Neural cell (in vitro differentiated cells): ENCODE measurements around the gene CLDN20. TPM values are rescaled to one million over a fixed set of nuclear protein-coding genes. Genes with fewer than 3 reads are reported as not detected.

ENCODE experiments used
- H2AFZ ChIP-seq: fragments of 200-600, 300-800 bp; sonication (generic), shearing (Covaris generic); 2 replicates; pipeline ENCODE4 v1.6.0; 2014; ENCODE audit warnings: low read depth, mild to moderate bottlenecking, antibody characterized with exemption, low read length, moderate library complexity
- H3F3A ChIP-seq: fragments of 200-600 bp; shearing (Covaris generic); 2 replicates; pipeline ENCODE4 v1.6.1; 2016; ENCODE audit warnings: mild to moderate bottlenecking, moderate library complexity, mixed read lengths, antibody characterized with exemption, low read length; ENCODE audit not compliant: insufficient read depth, poor library complexity, severe bottlenecking
- H3K27ac ChIP-seq: fragments of 200-600, 300-800 bp; sonication (generic), shearing (Covaris generic); 2 replicates; pipeline ENCODE4 v1.5.1; 2014; ENCODE audit warnings: mild to moderate bottlenecking, low read length, moderate library complexity
- H3K27me3 ChIP-seq: fragments of 300-800, 200-600 bp; sonication (generic), shearing (Covaris generic); 2 replicates; pipeline ENCODE4 v1.6.0; 2014; ENCODE audit warnings: mild to moderate bottlenecking, low read depth, low read length, moderate library complexity; ENCODE audit not compliant: insufficient read depth
- H3K36me3 ChIP-seq: fragments of 300-800, 200-600 bp; sonication (generic), shearing (Covaris generic); 2 replicates; pipeline ENCODE4 v1.5.1; 2014; ENCODE audit warnings: mild to moderate bottlenecking, antibody characterized with exemption, low read length, moderate library complexity; ENCODE audit not compliant: insufficient read depth
- H3K4me2 ChIP-seq: fragments of 300-800, 200-600 bp; sonication (generic), shearing (Covaris generic); 2 replicates; pipeline ENCODE4 v1.6.0; 2014; ENCODE audit warnings: mild to moderate bottlenecking, low read length
- H3K4me3 ChIP-seq: fragments of 300-800, 200-600 bp; sonication (generic), shearing (Covaris generic); 2 replicates; pipeline ENCODE4 v1.5.1; 2014; ENCODE audit warnings: mild to moderate bottlenecking, low read length, moderate library complexity
- H3K79me2 ChIP-seq: fragments of 200-600 bp; shearing (Covaris generic); replicated peaks from 2 replicates; pipeline ENCODE4 v1.6.0; 2014; ENCODE audit warnings: mild to moderate bottlenecking, low read length, moderate library complexity; ENCODE audit not compliant: insufficient read depth
- H3K9ac ChIP-seq: fragments of 300-800, 200-600 bp; sonication (generic), shearing (Covaris generic); 2 replicates; pipeline ENCODE4 v1.6.1; 2016; ENCODE audit warnings: mild to moderate bottlenecking, low read length, mixed read lengths
- H3K9me2 ChIP-seq: fragments of 200-600 bp; shearing (Covaris generic); 2 replicates; pipeline ENCODE4 v1.6.1; 2016; ENCODE audit warnings: mild to moderate bottlenecking, low read length, mixed read lengths; ENCODE audit not compliant: insufficient read depth
- H3K9me3 ChIP-seq: fragments of 200-600, 300-800 bp; sonication (generic), shearing (Covaris generic); 2 replicates; pipeline ENCODE4 v1.6.1; 2016; ENCODE audit warnings: mild to moderate bottlenecking, mixed run types, low read length, moderate library complexity, mixed read lengths
- H4K20me1 ChIP-seq: fragments of 200-600 bp; shearing (Covaris generic); 2 replicates; pipeline ENCODE4 v1.6.1; 2016; ENCODE audit warnings: mild to moderate bottlenecking, mixed run types; ENCODE audit not compliant: insufficient read depth
- CTCF ChIP-seq: fragments of 450-650 bp; IDR thresholded peaks from 2 replicates; pipeline ENCODE4 v1.5.1; 2014; ENCODE audit warnings: antibody characterized with exemption, mild to moderate bottlenecking, moderate library complexity; ENCODE audit not compliant: poor library complexity, severe bottlenecking
- EP300 ChIP-seq: fragments of 450-650 bp; conservative IDR thresholded peaks from 2 replicates; pipeline ENCODE4 v1.6.1; 2014; ENCODE audit warnings: antibody characterized with exemption, mild to moderate bottlenecking, moderate library complexity; ENCODE audit not compliant: poor library complexity, severe bottlenecking
- EZH2 ChIP-seq: fragments of 200-600, 300-800 bp; shearing (Covaris generic), sonication (generic); IDR thresholded peaks from 2 replicates; pipeline ENCODE4 v1.6.1; 2014; ENCODE audit warnings: antibody characterized with exemption, low read length, borderline replicate concordance, mild to moderate bottlenecking; ENCODE audit not compliant: insufficient read depth, poor library complexity, severe bottlenecking
- MXI1 ChIP-seq: fragments of 450-650 bp; conservative IDR thresholded peaks from 2 replicates; pipeline ENCODE4 v1.6.1; 2014; ENCODE audit warnings: antibody characterized with exemption, mild to moderate bottlenecking; ENCODE audit not compliant: poor library complexity, severe bottlenecking
- POLR2AphosphoS5 ChIP-seq: IDR thresholded peaks from 2 replicates; pipeline ENCODE4 v1.6.1; 2012
- RAD21 ChIP-seq: fragments of 450-650 bp; conservative IDR thresholded peaks from 2 replicates; pipeline ENCODE4 v1.6.1; 2014; ENCODE audit warnings: antibody characterized with exemption, mild to moderate bottlenecking, moderate library complexity
- REST ChIP-seq: IDR thresholded peaks from 2 replicates; pipeline ENCODE4 v1.6.1; 2012; ENCODE audit warnings: borderline replicate concordance
- SMC3 ChIP-seq: fragments of 450-650 bp; conservative IDR thresholded peaks from 2 replicates; pipeline ENCODE4 v1.6.1; 2014; ENCODE audit warnings: antibody characterized with exemption, mild to moderate bottlenecking, moderate library complexity; ENCODE audit not compliant: poor library complexity
- TAF1 ChIP-seq: IDR thresholded peaks from 2 replicates; pipeline ENCODE4 v1.6.1; 2012; ENCODE audit warnings: low read depth
- polyA plus RNA-seq: library from polyadenylated mRNA; depleted of rRNA; stranded (reverse); fragments of >200 nt; gene quantifications from 2 replicates; pipeline ENCODE4 v1.2.3, GENCODE V29; 2014

The CLDN20 gene
- polyA plus RNA-seq, 1 donor from 2014 or later: not detected

GRCh38 chr6:155219299-155219698, 44.5 kb upstream of the CLDN20 start:
- H3K79me2 ChIP-seq: peaks cover 51% of the 10 kb centered on the region
- H2AFZ ChIP-seq: no peak overlapping the region
- H3K27ac ChIP-seq: no peak overlapping the region
- H3K4me3 ChIP-seq: peak overlapping the region; percentile 68
- no peak for TF ChIP-seq RAD21
- no peak for TF ChIP-seq EP300
- no peak for TF ChIP-seq CTCF
- TF ChIP-seq EZH2: no peak
- no peak for TF ChIP-seq POLR2AphosphoS5
- no peak for TF ChIP-seq MXI1
- no peak for TF ChIP-seq SMC3
- TF ChIP-seq REST: no peak
- no peak for TF ChIP-seq TAF1
- no peak overlapping the region for H3K4me2 ChIP-seq
- no peaks in the 10 kb centered on the region for H3K27me3 ChIP-seq
- no peaks in the 10 kb centered on the region for H3K9me2 ChIP-seq
- no peaks in the 10 kb centered on the region for H3K36me3 ChIP-seq
- H3K9me3 ChIP-seq: no peaks in the 10 kb centered on the region
- H3F3A ChIP-seq: peaks cover 3% of the 10 kb centered on the region
- no peaks in the 10 kb centered on the region for H4K20me1 ChIP-seq
- no peak overlapping the region for H3K9ac ChIP-seq

GRCh38 chr6:155219858-155220301, 43.9 kb upstream of the CLDN20 start:
- TF ChIP-seq POLR2AphosphoS5 (no peak), SMC3 (no peak), MXI1 (no peak), EZH2 (no peak), CTCF (no peak), REST (no peak), TAF1 (no peak), RAD21 (no peak), EP300 (no peak)
- Histone ChIP-seq H3K9me3 (no peaks in the 10 kb centered on the region), H4K20me1 (no peaks in the 10 kb centered on the region), H3K9ac (no peak overlapping the region), H3K27ac (peak overlapping the region; percentile 45), H3K4me2 (no peak overlapping the region), H3K27me3 (no peaks in the 10 kb centered on the region), H3K79me2 (peaks cover 57% of the 10 kb centered on the region), H3K36me3 (no peaks in the 10 kb centered on the region), H2AFZ (no peak overlapping the region), H3F3A (peaks cover 3% of the 10 kb centered on the region), H3K9me2 (no peaks in the 10 kb centered on the region), H3K4me3 (peak overlapping the region; percentile 68)
